ENCODE measurements around the gene YWHAE.
"Not testable (repeated sequence)": the region's sequence is repeated elsewhere in the genome, so short reads cannot be mapped to it uniquely, and the experiment has no call there.

The YWHAE gene

GRCh38 chr17:1375615-1376014 is 24.4 kb downstream of the YWHAE start:
- no peak for DNase-seq

- no peak for DNase-seq
Observed at GRCh38 chr17:1374431-1375177, 25.4 kb downstream of the YWHAE start.

GRCh38 chr17:1373707-1374237 is 26.2 kb downstream of the YWHAE start:
- DNase-seq = no peak

GRCh38 chr17:1372618-1373017 is 27.4 kb downstream of the YWHAE start:
- DNase-seq = no peak

GRCh38 chr17:1371893-1372590 is 28.0 kb downstream of the YWHAE start:
- no peak for DNase-seq

GRCh38 chr17:1368588-1368987 is 31.4 kb downstream of the YWHAE start:
- no peak for DNase-seq

- no peak for DNase-seq
Observed at GRCh38 chr17:1367351-1367745, 32.7 kb downstream of the YWHAE start.

GRCh38 chr17:1366234-1366633 is 33.8 kb downstream of the YWHAE start:
- DNase-seq = no peak

GRCh38 chr17:1365445-1366039 is 34.5 kb downstream of the YWHAE start:
- peak in 43 of 56 donors; percentile 2 to 76 (median 22) for DNase-seq

GRCh38 chr17:1362964-1363363 is 37.1 kb downstream of the YWHAE start:
- peak in 1 of 56 donors; percentile 4 for DNase-seq

- peak in 7 of 56 donors; percentile 4 to 45 (median 12) for DNase-seq
Observed at GRCh38 chr17:1362065-1362848, 37.8 kb downstream of the YWHAE start.

- no peak for DNase-seq
Observed at GRCh38 chr17:1360975-1361374, 39.0 kb downstream of the YWHAE start.

GRCh38 chr17:1360315-1360714 is 39.7 kb downstream of the YWHAE start:
- not testable (repeated sequence) for DNase-seq

- no peak for DNase-seq
Observed at GRCh38 chr17:1354030-1354429, 46.0 kb downstream of the YWHAE start.

- DNase-seq = not testable (repeated sequence)
Observed at GRCh38 chr17:1352530-1352929, 47.5 kb downstream of the YWHAE start.

GRCh38 chr17:1351971-1352370 is 48.1 kb downstream of the YWHAE start:
- DNase-seq = no peak

- DNase-seq = no peak
Observed at GRCh38 chr17:1351275-1351674, 48.7 kb downstream of the YWHAE start.

GRCh38 chr17:1347589-1348323 is 52.3 kb downstream of the YWHAE start:
- peak in 1 of 56 donors; percentile 5 for DNase-seq

GRCh38 chr17:1344521-1344920 is 55.5 kb downstream of the YWHAE start:
- DNase-seq = no peak

GRCh38 chr17:1343554-1343953 is 56.5 kb downstream of the YWHAE start:
- no peak for DNase-seq

- DNase-seq = no peak
Observed at GRCh38 chr17:1340371-1340770, 59.7 kb downstream of the YWHAE start.

Data from nucleus accumbens (tissue), 56 donors.